GM19328 (cell line): ENCODE results near the gene MSL3B.

Experiments used
- ATAC-seq: cut with Tn5 transposase; IDR thresholded peaks from one replicate; pipeline ENCODE4 v1.9.1; 2021; ENCODE audit warnings: mild to moderate bottlenecking, moderate library complexity; ENCODE audit not compliant: unreplicated experiment

Gene MSL3B

DNA sequence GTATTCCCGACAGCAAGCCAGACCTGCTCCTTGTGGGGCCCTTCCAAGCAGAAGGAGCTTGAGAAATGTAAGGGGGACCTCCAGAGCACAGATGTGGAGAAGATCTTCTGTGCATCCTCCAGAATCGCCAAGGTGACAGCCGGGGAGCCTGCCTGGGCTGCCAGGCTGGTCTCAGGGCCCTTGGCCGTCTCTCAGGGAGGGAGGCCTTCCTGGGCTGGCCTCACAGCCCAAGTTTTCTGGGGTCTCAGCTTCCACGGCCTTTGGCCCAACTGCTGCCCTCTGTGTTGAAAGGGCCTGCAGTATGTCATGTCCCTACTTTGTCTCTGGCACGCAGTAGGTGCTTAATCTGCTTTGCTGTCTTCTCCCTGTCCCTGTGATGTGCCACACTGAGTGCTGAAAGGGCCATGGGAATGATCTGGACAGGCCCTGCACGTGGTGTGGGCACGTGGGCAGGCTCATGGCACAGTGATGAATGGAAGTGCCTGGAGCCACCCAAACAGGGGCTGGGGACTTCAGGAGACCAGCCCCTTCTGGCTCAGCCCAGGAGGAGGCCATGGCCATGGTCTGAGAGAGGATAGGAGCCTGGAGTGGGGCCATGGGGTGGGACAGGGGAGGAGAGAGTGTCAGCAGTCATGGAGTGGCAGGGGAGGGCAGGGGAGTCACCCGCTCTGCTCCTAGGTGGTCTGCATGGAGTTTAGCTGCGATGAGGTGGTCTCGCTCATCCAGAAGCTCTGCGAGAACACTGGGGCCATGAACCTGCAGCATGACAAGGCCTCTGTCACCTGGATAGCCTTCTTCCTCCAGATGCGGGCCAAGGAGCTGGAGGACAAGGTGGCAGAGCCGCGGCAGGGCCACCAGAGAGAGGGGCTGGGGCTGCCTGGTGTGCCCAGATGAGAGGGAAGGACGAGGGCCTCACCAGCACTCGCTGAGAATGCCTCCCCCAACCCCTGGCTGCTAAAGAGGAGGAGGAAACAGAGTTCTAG, 49.3 kb downstream of the MSL3B start:
- no peak for ATAC-seq

- no peak for ATAC-seq
These were observed 50.1 kb downstream of the MSL3B start for GRCh38 chr2:233817995-233818638.

DNA sequence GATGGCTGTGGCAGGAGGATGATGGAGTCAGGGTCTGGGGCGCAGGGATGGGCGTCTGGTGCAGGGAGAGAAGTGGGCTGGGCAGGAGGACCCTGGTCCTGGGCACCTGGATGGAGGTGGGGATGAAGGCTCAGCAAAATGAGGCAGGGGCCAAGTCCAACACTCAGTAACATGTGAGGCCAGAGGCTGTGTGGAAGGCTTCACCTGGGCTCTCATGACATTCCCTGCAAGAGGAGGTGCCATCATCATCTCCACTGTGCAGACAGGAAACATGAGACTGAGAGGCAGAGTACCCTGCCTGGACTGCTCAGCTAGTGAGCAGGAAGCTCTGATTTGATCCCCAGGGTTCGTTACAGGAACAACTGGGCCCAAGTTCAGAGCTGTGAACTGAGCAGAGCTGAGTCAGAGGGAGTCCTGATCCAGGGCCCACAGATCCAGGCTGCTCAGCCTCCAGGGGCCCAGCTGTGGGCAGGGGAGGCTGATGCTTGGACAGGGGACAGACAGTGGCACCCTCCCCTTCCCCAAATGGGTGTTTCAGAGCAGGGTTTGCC, 50.8 kb downstream of the MSL3B start:
- no peak for ATAC-seq

- no peak for ATAC-seq
These were observed 51.4 kb downstream of the MSL3B start for GRCh38 chr2:233816771-233817170.

DNA sequence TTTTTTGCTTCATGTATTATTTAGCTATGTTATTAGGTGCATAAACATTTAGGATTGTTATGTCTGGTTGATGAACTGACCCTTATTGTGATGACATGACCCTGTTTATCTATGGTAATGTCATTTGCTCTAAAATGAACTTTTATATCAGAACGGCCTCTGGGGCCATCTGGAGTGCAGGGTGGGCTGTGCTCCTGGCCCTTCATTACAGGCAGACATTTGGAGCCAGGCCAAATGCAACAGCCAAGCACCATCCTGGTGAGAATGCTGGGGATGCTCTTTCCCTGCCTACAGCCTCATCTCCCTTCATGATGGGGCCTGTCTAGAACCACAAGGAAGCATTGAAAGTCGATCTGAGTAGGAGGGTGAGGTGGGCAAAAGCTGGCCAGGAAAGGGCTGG, 51.9 kb downstream of the MSL3B start:
- no peak for ATAC-seq

DNA sequence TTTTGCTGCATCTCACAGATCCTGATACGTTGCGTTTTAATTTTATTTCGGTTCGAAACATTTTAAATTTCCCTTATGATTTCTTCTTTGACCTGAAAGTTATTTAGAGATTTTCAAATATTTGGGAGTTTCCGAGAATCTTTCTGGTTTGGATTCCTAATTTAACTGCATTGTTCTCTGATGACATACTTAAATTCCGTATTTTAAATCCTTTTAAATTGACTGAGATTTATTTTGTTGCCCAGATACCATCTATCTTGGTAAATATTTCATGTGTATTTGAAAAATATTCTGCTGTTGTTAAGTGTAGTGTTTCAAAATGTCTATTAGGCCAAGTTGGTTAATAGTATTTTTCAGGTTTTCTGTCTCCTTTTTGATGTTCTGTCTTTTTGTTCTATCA, 52.3 kb downstream of the MSL3B start:
- no peak for ATAC-seq
